B cell (primary cell): ENCODE data around the gene IMPA2. TPM values are rescaled to one million over a fixed set of nuclear protein-coding genes. Genes with fewer than 3 reads are reported as not detected.

Source experiments
- ATAC-seq: fragments of 200-7000 bp; cut with Tn5 transposase; one replicate; pipeline ENCODE4 v1.10.0; 2021; ENCODE audit warnings: low read depth, mild to moderate bottlenecking, moderate number of reproducible peaks, moderate library complexity
- CTCF ChIA-PET: fragments of 350-600 bp; sonication (Branson Sonifier 250); formaldehyde crosslinking; loops from one replicate; lab custom pipeline; 2021; ENCODE audit warnings: antibody characterized with exemption, inconsistent platforms; lab: Charles Lee
- POLR2A ChIA-PET: fragments of 350-600 bp; sonication (Branson Sonifier 250); formaldehyde crosslinking; loops from one replicate; lab custom pipeline; 2021; ENCODE audit warnings: antibody characterized with exemption; lab: Charles Lee
- DNase-seq: peaks from one replicate; pipeline ENCODE4 v3.0.0; 2013
- H2AFZ ChIP-seq: 2 replicates; pipeline ENCODE4 v1.6.1; 2012; ENCODE audit warnings: mild to moderate bottlenecking, low read depth, low read length; ENCODE audit not compliant: insufficient read depth, poor library complexity, severe bottlenecking
- H3K27ac ChIP-seq, 2 donors: 1 replicate in 1 of 2; 2 replicates in 1 of 2; pipeline ENCODE4 v1.5.1; 2012 to 2013; ENCODE audit warnings: low read length in 2 of 2, mild to moderate bottlenecking in 2 of 2, moderate library complexity in 1 of 2
- H3K27me3 ChIP-seq, 4 experiments: fragments of 200-600 bp in 1 of 4; sonication (generic) in 1 of 4; replicated peaks in 1 of 4; 1 replicate in 2 of 4; 2 replicates in 2 of 4; pipeline versions ENCODE4 v1.6.1 to v1.7.0; 2013 to 2016; ENCODE audit warnings: low read length in 3 of 4, mild to moderate bottlenecking in 2 of 4, mixed read lengths in 1 of 4, moderate library complexity in 1 of 4; ENCODE audit not compliant: insufficient read depth in 4 of 4, control insufficient read depth in 3 of 4; ENCODE audit errors: control extremely low read depth in 1 of 4
- H3K36me3 ChIP-seq, 2 experiments: replicated peaks in 1 of 2; 1 replicate in 1 of 2; 2 replicates in 1 of 2; pipeline versions ENCODE4 v1.6.1 to v1.7.1; 2013; ENCODE audit warnings: low read length in 1 of 2; ENCODE audit not compliant: insufficient read depth in 2 of 2, control insufficient read depth in 1 of 2; ENCODE audit errors: control extremely low read depth in 1 of 2, extremely low read depth in 1 of 2
- H3K4me1 ChIP-seq, 2 donors: fragments of 200-600 bp in 1 of 2; sonication (generic) in 1 of 2; 1 replicate in 1 of 2; 2 replicates in 1 of 2; pipeline versions ENCODE4 v1.5.1 to v1.6.1; 2013 to 2017; ENCODE audit warnings: low read length in 2 of 2; ENCODE audit not compliant: control insufficient read depth in 2 of 2, insufficient read depth in 2 of 2
- H3K4me2 ChIP-seq: replicated peaks from 2 replicates; pipeline ENCODE3; 2012; ENCODE audit warnings: mild to moderate bottlenecking, low read depth, low read length; ENCODE audit not compliant: poor library complexity, severe bottlenecking
- H3K4me3 ChIP-seq, 5 experiments: fragments of 200-600 bp in 1 of 5; sonication (generic) in 1 of 5; 1 replicate in 3 of 5; 2 replicates in 2 of 5; pipeline versions ENCODE4 v1.5.1 to v1.7.0; 2011 to 2016; ENCODE audit warnings: low read length in 4 of 5, mild to moderate bottlenecking in 4 of 5, low read depth in 2 of 5, control low read depth in 1 of 5, moderate library complexity in 1 of 5; ENCODE audit not compliant: insufficient read depth in 1 of 5; ENCODE audit errors: control extremely low read depth in 1 of 5, extremely low read depth in 1 of 5
- H3K79me2 ChIP-seq: fragments of 200-600 bp; sonication (generic); one replicate; pipeline ENCODE4 v1.6.0; 2016; ENCODE audit warnings: low read length; ENCODE audit not compliant: control insufficient read depth, insufficient read depth
- H3K9ac ChIP-seq: fragments of 200-600 bp; sonication (generic); 2 replicates; pipeline ENCODE4 v1.6.1; 2017; ENCODE audit warnings: mild to moderate bottlenecking, low read length, moderate library complexity
- H3K9me3 ChIP-seq, 3 donors: one replicate each; pipeline versions ENCODE4 v1.6.1 to v1.7.1; 2013; ENCODE audit warnings: low read length in 2 of 3; ENCODE audit not compliant: control insufficient read depth in 2 of 3, insufficient read depth in 1 of 3; ENCODE audit errors: control extremely low read depth in 1 of 3
- H4K20me1 ChIP-seq: 2 replicates; pipeline ENCODE4 v1.6.0; 2012; ENCODE audit warnings: mild to moderate bottlenecking, low read length; ENCODE audit not compliant: insufficient read depth, control insufficient read depth, poor library complexity, severe bottlenecking
- H3K27ac Mint-ChIP-seq: one replicate; pipeline ENCODE4 v1.8.0; 2021; ENCODE audit warnings: mixed read lengths
- H3K27me3 Mint-ChIP-seq: one replicate; pipeline ENCODE4 v1.8.0; 2021; ENCODE audit warnings: mixed read lengths
- H3K4me1 Mint-ChIP-seq: one replicate; pipeline ENCODE4 v1.8.0; 2021; ENCODE audit warnings: mixed read lengths
- H3K4me3 Mint-ChIP-seq: one replicate; pipeline ENCODE4 v1.8.0; 2021; ENCODE audit warnings: mixed read lengths
- H3K9me3 Mint-ChIP-seq: one replicate; pipeline ENCODE4 v1.8.0; 2022; ENCODE audit warnings: mixed read lengths; ENCODE audit not compliant: insufficient read depth
- CTCF ChIP-seq: fragments of 200-600 bp; IDR thresholded peaks from one replicate; pipeline ENCODE4 v1.8.0; 2022; ENCODE audit warnings: antibody characterized with exemption, mild to moderate bottlenecking
- EZH2 ChIP-seq: IDR thresholded peaks from 2 replicates; pipeline ENCODE4 v1.6.1; 2012; ENCODE audit warnings: borderline replicate concordance, low read depth, mild to moderate bottlenecking, moderate library complexity, low read length; ENCODE audit not compliant: insufficient read depth, poor library complexity, severe bottlenecking
- WGBS: methylation state at CpG from one replicate; pipeline ENCODE4 v1.1.5; 2013; ENCODE audit warnings: missing lambda C conversion rate; ENCODE audit not compliant: insufficient coverage; 5-methylcytosine and 5-hydroxymethylcytosine counted together
- intact Hi-C: fragments of 100-400 bp; cut with micrococcal nuclease; formaldehyde crosslinking; loops from one replicate; pipeline ENCODE4 v1.10.0; 2022
- polyA plus RNA-seq: library from polyadenylated mRNA; depleted of rRNA; stranded (reverse); fragments of >200 nt; gene quantifications from 2 replicates; pipeline ENCODE4 v1.2.3, GENCODE V29; 2012
- total RNA-seq, 2 donors: library from RNA; stranded (reverse); fragments of 120-200 nt in 1 of 2; gene quantifications; 1 replicate in 1 of 2; 2 replicates in 1 of 2; pipeline versions ENCODE4 v1.2.3 to v1.2.4, GENCODE V29; 2013 to 2022

The IMPA2 gene
- total and polyA plus RNA-seq, 2 donors (not counting 1 experiment from before 2014, with no cell fraction given) = 8.0 to 11.7 TPM

DNA sequence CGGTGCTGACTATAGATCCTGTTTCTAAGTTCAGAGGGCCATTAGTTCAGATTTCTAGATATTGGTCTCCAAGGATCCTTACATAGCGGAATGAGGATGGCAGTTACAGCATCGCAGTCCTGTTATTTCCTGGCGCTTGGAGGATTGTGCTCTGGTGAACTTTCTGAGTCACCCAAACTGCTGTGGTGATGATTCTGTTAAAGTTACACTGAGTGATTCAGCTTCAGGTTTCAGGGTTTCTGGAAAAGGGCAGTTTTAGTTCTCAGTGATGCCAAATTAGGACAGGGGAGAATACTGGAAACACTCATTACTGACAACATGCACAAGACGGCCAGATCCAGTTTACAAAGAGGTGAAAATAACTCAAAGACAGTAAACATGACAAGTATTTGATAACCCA is 60.3 kb downstream of the IMPA2 start:
- intact Hi-C loops = no loop called here
- CTCF ChIA-PET = interaction anchor here (1.0 to 11.5 kb wide), 3 partner anchors 9 to 109 kb away, joined by 3 to 201 read pairs (median 50); no protein-coding TSS in a partner anchor
- no peak overlapping the region for H3K4me3 Mint-ChIP-seq

DNA sequence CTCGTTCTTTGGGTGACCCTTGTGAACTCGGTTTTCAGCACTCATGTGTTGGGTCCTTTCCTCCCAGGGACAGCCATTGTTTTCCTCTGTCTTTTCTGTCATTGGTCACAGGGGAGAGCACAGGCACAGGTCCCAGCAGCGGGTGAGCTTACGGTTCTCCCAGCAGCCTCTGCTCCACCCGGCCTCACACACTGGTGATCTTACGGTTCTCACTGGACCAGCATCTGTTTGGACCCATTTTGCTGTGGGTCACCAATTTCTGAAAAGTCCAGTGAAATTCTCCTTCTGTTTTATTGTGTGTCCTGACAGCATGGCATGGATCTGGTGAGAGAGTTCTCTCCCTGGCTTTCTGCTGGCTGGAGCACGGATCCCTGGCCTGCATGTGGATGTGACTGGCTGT is 62.5 kb downstream of the IMPA2 start:
- no peak overlapping the region for H2AFZ ChIP-seq
- H3K9me3 ChIP-seq = peaks cover 0 to 4% (median 0%) of the 10 kb centered on the region in 3 donors
- Mint-ChIP-seq H3K4me3 (no peak overlapping the region), H3K9me3 (no peaks in the 10 kb centered on the region), H3K4me1 (peaks cover 10% of the 10 kb centered on the region), H3K27me3 (peaks cover 3% of the 10 kb centered on the region), H3K27ac (no peak overlapping the region)
- ChIA-PET CTCF (interaction anchor here (1.2 kb wide), 1 partner anchor 106 kb away, joined by 3 read pairs; no protein-coding TSS in a partner anchor), POLR2A (no interaction called here)
- H3K27me3 ChIP-seq = peaks cover 0 to 4% (median 0%) of the 10 kb centered on the region in 4 experiments
- WGBS = 80% methylated on average over 7 of the region's 7 CpGs
- no peak overlapping the region for H3K4me2 ChIP-seq
- TF ChIP-seq EZH2 (no peak), CTCF (no peak)
- DNase-seq = no peak
- H4K20me1 ChIP-seq = no peaks in the 10 kb centered on the region
- H3K27ac ChIP-seq = no peak overlapping the region
- H3K4me1 ChIP-seq = peaks cover 5 to 12% of the 10 kb centered on the region in 2 donors
- ATAC-seq = no peak
- intact Hi-C loops = no loop called here
- no peak overlapping the region for H3K4me3 ChIP-seq
- H3K9ac ChIP-seq = no peak overlapping the region
- H3K36me3 ChIP-seq = no peaks in the 10 kb centered on the region
- no peaks in the 10 kb centered on the region for H3K79me2 ChIP-seq

More for the DNA sequence above, 60.3 kb downstream of the IMPA2 start:
- Mint-ChIP-seq H3K27me3 (peaks cover 3% of the 10 kb centered on the region), H3K9me3 (no peaks in the 10 kb centered on the region), H3K4me1 (peaks cover 8% of the 10 kb centered on the region), H3K27ac (no peak overlapping the region)
- no peak overlapping the region for H3K9ac ChIP-seq
- no peaks in the 10 kb centered on the region for H4K20me1 ChIP-seq
- POLR2A ChIA-PET = no interaction called here
- no peak overlapping the region for H3K4me3 ChIP-seq
- H3K27ac ChIP-seq = no peak overlapping the region
- H3K36me3 ChIP-seq = no peaks in the 10 kb centered on the region
- 48% methylated on average over 4 of the region's 5 CpGs for WGBS
- no peak for DNase-seq
- peaks cover 0 to 3% (median 0%) of the 10 kb centered on the region in 3 donors for H3K9me3 ChIP-seq
- no peak overlapping the region for H3K4me2 ChIP-seq
- no peaks in the 10 kb centered on the region for H3K79me2 ChIP-seq
- TF ChIP-seq EZH2 = no peak
- TF ChIP-seq CTCF = no peak
- H3K4me1 ChIP-seq = peaks cover 7 to 10% of the 10 kb centered on the region in 2 donors
- no peak overlapping the region for H2AFZ ChIP-seq
- peaks cover 0 to 13% (median 2%) of the 10 kb centered on the region in 4 experiments for H3K27me3 ChIP-seq
- ATAC-seq = no peak
